ENCODE results near the gene VAV2.

DNA sequence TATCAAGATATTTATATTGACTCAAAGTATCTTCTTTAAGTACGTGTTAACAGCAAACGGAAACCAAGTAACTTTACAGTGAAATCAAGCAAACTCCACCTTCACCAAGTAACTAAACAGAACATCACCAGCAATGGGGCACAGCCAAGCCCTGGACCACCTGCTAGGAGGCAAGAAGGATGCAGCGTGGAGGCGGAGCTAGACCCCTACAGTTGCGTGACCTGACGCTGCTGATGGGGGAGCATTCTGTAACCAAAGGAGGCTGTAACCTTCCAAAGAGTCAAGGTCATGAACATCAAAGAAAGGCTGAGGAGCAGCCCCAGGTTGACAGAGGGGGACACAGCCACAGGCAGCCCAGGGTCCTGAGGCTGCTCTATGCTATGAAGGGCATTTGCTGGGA lies 6.1 kb downstream of the VAV2 start:
- no peak for TF ChIP-seq EZH2phosphoT487 (IDR thresholded peaks at IDR 0.05; ENCODE audit: borderline replicate concordance, low read depth, low read length)
- TF ChIP-seq, protein P1, sequence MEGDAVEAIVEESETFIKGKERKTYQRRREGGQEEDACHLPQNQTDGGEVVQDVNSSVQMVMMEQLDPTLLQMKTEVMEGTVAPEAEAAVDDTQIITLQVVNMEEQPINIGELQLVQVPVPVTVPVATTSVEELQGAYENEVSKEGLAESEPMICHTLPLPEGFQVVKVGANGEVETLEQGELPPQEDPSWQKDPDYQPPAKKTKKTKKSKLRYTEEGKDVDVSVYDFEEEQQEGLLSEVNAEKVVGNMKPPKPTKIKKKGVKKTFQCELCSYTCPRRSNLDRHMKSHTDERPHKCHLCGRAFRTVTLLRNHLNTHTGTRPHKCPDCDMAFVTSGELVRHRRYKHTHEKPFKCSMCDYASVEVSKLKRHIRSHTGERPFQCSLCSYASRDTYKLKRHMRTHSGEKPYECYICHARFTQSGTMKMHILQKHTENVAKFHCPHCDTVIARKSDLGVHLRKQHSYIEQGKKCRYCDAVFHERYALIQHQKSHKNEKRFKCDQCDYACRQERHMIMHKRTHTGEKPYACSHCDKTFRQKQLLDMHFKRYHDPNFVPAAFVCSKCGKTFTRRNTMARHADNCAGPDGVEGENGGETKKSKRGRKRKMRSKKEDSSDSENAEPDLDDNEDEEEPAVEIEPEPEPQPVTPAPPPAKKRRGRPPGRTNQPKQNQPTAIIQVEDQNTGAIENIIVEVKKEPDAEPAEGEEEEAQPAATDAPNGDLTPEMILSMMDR (conservative IDR thresholded peaks at IDR 0.05; ENCODE audit: low read length), result no peak
